Measurements from ENCODE around the gene C11orf21.

C11orf21 gene

DNA sequence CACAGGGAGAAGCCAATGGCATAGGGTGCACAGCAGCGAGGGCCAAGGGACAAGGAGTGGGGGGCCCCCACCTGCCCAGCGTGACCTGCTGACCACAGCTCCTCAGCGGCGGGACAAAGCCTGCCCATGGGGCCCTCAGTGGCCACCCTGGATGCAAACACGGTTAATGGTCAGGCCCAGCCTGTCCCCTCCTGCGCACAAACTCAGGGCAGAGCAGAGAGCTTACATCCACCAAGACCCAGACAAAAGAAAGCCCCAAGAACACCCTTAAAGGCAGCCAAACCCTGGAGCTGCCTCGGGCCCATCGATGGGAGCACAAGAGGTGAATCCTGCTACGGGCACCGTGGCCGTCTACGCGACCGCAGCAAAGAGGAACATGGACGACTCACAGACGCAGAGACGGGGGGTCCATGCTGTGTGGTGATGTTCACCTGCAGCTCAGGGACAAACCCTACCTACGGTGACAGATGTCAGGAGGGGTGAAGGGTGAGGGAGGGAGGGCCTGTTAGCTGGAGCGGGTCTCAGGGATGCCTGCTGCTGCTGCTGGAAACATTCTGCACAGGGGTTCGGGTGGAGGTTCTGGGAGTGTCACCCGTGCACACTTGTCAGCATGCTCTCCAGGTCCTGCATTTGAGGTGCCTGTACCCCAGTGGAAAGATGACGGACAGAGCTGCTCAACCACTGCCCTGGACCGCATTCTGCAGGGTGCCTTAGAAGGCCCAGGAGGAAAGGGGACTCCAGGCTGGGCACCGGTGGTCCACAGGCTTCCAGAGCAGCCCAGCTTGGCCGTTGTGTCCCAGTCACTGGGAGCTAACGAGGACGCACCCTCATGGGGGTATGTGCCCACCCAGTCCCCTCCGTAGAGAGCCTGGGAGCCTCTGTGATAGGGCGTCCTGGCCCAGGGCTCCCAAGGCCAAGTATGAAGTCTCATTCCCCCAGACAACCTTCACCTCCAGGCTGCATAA, 42.9 kb downstream of the C11orf21 start:
- DNase-seq, result no peak

DNA sequence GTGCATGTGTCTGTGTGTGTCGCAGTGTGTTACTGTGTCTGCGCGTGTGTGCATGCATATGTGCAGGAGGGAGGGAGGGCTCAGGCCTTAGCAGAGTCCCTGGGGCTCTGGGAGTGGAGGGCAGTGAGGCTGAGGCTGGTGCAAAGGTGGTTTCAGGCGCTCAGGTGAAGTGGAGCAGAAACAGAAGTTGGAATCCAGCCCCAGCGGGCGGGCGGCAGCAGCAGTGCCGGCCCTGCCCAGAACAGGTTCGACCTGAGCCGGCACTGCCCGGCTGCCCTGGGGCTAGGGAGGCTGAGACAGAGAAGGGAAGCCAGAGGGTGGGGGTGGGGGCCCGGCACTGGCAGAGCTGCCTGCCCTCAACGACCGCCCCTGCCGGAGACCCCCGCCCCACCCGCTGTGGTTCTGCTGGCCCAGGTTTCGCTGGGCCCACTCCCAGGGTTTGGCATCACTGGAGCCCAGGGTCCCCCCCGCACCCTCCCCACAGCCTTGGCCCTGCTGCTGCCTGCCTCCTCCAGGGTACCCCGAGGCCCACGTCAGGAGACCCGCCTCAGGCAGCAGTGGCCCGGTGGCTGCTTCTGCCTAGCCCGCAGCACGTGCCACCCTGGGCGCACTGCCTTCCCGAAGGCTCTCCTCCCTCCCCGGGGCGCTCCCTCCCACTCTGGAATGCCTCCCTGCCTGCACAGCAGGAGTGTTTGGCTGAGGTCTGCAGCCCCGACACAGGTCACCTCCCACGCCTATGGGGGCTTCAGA, 44.6 kb downstream of the C11orf21 start:
- DNase-seq, result no peak

DNA sequence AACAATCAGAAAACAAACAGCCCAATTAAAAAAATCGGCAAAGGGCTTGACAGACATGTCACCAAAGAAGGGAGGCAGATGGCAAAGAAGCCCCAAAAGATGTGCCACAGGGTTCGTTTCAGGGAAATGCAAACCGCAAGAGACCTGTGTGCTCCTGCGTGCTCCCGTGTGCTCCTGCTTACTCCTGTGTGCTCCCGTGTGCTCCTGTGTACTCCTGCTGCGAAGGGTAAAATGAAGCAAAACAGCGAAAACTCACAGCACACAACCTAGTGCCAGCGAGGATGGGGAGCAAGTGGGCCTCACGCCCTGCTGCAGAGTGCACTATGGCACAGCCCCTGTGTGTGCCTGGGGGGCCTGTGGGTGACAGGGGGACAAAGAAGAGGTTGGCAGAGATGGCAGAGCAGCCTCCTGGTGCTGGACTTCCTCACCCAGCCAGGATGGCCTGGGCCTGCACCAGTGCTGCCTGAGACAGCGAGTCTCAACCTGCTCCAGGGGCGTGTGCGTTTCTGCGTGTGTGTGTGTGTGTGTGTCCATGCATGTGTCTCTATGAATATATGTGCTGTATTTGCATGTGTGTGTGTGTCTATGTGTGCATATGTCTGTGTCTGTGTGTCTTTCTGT, 45.3 kb downstream of the C11orf21 start:
- DNase-seq, result no peak

DNA sequence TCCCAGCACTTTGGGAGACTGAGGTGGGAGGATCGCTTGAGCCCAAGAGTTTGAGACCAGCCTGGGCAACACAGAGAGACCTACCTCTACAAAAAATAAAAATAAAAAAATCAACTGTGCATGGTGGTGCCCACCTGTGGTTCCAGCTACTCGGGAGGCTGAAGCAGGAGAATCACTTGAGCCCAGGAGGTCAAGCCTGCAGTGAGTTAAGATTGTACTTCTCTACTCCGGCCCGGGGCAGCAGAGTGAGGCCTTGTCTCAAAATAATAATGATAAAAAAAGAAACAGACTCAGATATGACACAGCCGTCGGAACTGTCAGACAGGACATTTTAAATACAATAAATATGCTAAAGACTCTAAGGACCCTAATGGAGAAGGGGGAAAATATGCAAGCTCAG, 49.7 kb downstream of the C11orf21 start:
- DNase-seq, result no peak

DNA sequence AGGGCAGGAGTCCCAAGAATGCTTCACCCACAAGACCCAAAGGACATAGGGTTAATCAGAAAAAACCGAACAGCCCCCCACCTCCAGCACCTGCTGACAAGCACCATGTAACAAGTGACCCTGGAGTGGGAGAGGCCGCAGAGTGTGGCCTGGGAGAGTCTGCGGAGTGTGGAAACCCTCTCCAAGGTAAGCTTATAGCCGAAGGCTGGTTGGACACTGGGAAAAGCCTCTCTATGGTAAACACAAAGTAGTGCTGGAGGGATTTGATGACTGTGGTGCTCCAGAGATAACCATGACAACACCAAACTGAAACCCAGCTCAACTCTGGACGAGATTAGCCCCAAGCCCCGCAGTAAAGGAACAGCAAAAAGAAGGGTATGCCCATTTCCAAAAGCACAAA, 50.6 kb downstream of the C11orf21 start:
- no peak for DNase-seq

DNA sequence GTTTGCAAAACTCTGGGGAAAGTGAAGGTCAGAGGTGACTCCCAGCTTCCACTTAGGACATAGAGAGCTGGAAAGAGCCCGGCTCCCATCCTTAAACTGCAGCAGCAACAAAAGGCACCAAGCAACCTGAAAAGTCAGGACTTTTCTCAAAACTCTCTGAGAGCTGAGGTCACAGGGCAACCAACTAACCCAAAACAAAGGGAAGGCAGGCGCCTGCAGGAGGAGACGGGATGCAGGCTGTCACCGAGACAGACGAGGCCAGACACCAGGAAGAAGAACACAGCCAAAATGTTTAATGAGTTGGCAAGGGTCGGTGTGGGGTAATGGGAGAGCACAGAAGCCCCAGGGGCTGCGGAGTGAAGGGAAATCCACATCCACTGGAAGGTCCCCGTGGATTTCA, 51.2 kb downstream of the C11orf21 start:
- no peak for DNase-seq

DNA sequence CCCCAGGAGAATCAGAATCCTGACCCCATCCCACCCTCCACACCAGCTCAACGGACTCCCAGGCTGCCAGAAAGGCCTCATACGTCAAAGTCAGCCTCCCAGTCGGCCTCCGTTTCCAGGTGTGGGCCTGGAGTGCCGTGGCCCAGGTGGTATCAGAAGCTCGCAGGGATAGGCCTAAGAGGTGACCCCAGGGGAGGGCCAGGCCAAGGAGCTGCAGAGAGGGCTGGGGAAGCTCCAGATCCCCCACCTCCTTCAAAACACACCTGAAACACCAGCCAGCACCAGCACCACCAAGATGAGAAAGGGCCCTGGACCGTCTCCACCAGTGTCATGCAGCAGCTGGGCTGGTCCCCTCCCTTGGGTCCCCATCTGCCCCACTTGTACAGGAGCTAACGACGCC, 51.7 kb downstream of the C11orf21 start:
- no peak for DNase-seq

DNA sequence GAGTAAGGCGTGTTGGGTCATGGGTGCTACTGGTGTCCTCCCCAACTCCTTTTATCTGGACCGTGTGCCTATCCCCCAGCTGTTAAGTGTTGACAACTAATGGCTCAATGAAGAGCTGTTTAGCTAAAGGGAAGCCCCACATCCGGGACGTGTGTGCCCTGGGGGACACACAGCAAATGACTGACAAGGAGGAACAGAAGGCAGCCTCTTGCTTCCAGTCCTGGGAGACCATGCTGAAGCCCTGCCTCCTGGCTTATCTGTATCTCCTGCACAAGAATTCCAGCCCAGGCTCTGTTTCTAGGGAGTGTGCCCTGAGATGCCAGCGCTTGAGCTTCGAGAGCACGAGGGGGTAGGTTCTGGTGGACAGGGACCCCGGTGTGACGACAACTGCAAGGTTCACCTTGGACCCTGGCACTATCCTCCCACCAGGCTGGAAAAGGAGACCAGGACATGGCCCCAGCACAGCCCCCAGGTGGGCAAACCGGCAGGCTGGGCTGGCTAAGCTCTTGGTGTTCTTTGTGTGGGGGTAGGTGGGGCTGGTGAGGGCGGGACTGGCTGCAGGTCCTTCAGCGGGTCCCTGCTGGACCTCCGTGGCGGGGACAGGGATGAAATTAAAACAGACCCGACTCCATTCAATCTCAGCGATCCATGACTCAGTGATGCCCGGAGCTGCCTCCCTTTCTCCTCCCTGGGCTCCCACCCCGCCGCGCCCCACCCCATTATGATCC, 52.4 kb downstream of the C11orf21 start:
- DNase-seq, result no peak

DNA sequence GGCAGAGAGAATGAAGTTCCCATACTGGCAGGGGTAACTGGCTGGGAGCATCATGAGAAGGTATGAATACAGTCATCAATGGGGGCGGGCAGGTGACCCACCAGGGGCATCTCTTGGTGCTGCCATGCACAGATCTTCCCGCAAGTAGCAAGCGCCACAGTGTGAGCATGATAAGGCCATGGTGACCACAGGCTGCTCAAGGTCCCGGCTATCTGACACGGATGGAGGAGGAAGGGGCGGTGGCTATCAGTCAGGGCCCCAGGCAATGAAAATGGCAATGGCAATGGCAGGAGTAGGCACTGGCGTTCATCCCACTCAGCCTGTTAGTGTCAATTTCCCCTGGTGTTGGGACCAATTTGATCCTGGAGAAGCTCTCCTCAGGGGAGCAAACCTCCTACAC, 53.0 kb downstream of the C11orf21 start:
- DNase-seq, result no peak

DNA sequence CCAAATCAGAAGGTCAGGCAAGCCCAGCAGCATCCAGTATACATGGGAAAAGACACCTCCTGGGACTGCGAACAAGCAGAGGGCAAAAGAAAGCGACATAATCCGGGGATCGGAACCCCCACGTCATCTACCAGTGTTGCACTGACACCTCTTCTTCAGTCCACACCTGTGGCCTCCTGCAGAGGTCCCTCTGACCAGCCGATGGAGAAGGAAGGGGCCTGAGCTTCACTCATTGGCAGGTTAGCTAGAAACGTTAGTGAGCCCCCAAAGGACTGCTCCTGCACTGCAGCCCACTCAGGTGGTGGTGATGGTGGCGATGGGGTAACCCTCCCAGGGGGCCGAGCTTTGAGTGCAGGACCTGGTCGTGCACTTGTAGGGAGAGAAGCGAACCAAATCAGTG, 53.5 kb downstream of the C11orf21 start:
- DNase-seq, result no peak

DNA sequence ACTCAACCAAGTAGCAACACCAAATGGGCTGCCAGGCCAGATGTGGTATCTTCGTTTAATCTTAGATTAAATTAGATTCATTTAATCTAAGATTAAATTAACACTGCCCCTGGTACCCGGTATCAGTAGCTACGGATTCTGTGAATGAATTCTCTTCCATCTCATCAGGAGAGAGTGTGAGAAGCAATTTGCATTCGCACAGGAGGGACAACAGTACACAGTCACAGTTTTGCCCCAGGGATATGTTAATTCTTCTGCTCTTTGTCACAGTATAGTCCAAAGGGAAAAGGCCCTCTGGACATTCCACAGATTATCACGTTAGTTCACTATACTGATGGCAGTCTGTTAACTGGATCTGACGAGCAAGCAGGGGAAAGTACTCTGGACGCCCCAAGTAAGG, 54.2 kb downstream of the C11orf21 start:
- DNase-seq, result no peak

All from CD4-positive, alpha-beta T cell treated with Interferon alpha-2 for 1 hour (primary cell).